Type B pancreatic cell (in vitro differentiated cells): Measurements from ENCODE around the gene EVI5. TPM values are rescaled to one million over a fixed set of nuclear protein-coding genes. Genes with fewer than 3 reads are reported as not detected.
A peak's percentile ranks its signal among the peaks of the same experiment; 100 is the strongest.

ENCODE experiments used
- DNase-seq: peaks from one replicate; pipeline ENCODE4 v3.0.0; 2021; ENCODE audit warnings: mixed read lengths; ENCODE audit not compliant: unreplicated experiment; ENCODE audit errors: extremely low spot score
- H3K27ac Mint-ChIP-seq: 2 replicates; pipeline ENCODE4 v1.8.0; 2021; ENCODE audit warnings: mild to moderate bottlenecking, mixed read lengths
- H3K27me3 Mint-ChIP-seq: 2 replicates; pipeline ENCODE4 v1.8.0; 2021; ENCODE audit warnings: mixed read lengths
- H3K36me3 Mint-ChIP-seq: 2 replicates; pipeline ENCODE4 v1.8.0; 2021; ENCODE audit warnings: mixed read lengths
- H3K4me1 Mint-ChIP-seq: one replicate; pipeline ENCODE4 v1.8.0; 2021; ENCODE audit warnings: mixed read lengths; ENCODE audit not compliant: unreplicated experiment
- H3K4me3 Mint-ChIP-seq: 2 replicates; pipeline ENCODE4 v1.8.0; 2021; ENCODE audit warnings: mild to moderate bottlenecking, mixed read lengths
- H3K9me3 Mint-ChIP-seq: 2 replicates; pipeline ENCODE4 v1.8.0; 2021; ENCODE audit warnings: mixed read lengths
- CTCF ChIP-seq: fragments of 200-600 bp; sonication (generic); conservative IDR thresholded peaks from 2 replicates; pipeline ENCODE4 v1.5.0; 2021; ENCODE audit warnings: antibody characterized with exemption, mild to moderate bottlenecking
- long read RNA-seq: library from polyadenylated mRNA; unstranded; transcript quantifications from one replicate; pipeline ENCODE4 v2.0.0, GENCODE V29; 2020
- total RNA-seq: library from RNA; stranded (reverse); gene quantifications from 2 replicates; pipeline ENCODE4 v1.2.1, GENCODE V29; 2021; ENCODE audit warnings: low replicate concordance

EVI5 gene
- total RNA-seq: 23.6 and 29.6 TPM in 2 replicates
- long read RNA-seq, partial matches to known transcripts: 11 of 18 reads
- long read RNA-seq, other reads (novel, unspliced or antisense): 7 of 18 reads

- TF ChIP-seq CTCF: no peak
- Mint-ChIP-seq H3K9me3 (no peaks in the 10 kb centered on the region), H3K4me1 (peaks cover 23% of the 10 kb centered on the region), H3K27ac (peak within 1 kb of the TSS; percentile 94), H3K4me3 (peak within 1 kb of the TSS; percentile 93), H3K36me3 (peaks cover 5% of the 10 kb centered on the region), H3K27me3 (peaks cover 6% of the 10 kb centered on the region)
- DNase-seq: peak; percentile 96
Observed at GRCh38 chr1:92784639-92785500, at the start of gene EVI5. EVI5 (minus strand) TSS chr1:92785108; CDS start chr1:92736546, 48,562 bp downstream.

- no peak for TF ChIP-seq CTCF
- Mint-ChIP-seq H3K4me1 (peaks cover 27% of the 10 kb centered on the region), H3K9me3 (no peaks in the 10 kb centered on the region), H3K27me3 (no peaks in the 10 kb centered on the region), H3K36me3 (peaks cover 69% of the 10 kb centered on the region), H3K27ac (peak overlapping the region; percentile 99), H3K4me3 (peak overlapping the region; percentile 97)
- no peak for DNase-seq
Observed at GRCh38 chr1:92834617-92835016, 49.7 kb upstream of the EVI5 start.

GRCh38 chr1:92833840-92834239, 48.9 kb upstream of the EVI5 start:
- no peaks in the 10 kb centered on the region for H3K27me3 Mint-ChIP-seq
- TF ChIP-seq CTCF: no peak
- H3K4me3 Mint-ChIP-seq: peak overlapping the region; percentile 97
- H3K27ac Mint-ChIP-seq: peak overlapping the region; percentile 99
- no peaks in the 10 kb centered on the region for H3K9me3 Mint-ChIP-seq
- peaks cover 27% of the 10 kb centered on the region for H3K4me1 Mint-ChIP-seq
- DNase-seq: no peak
- peaks cover 64% of the 10 kb centered on the region for H3K36me3 Mint-ChIP-seq

GRCh38 chr1:92832537-92833114, 47.7 kb upstream of the EVI5 start:
- Mint-ChIP-seq H3K4me1 (peaks cover 27% of the 10 kb centered on the region), H3K27ac (peak overlapping the region; percentile 99), H3K36me3 (peaks cover 52% of the 10 kb centered on the region), H3K4me3 (peak overlapping the region; percentile 97), H3K9me3 (no peaks in the 10 kb centered on the region), H3K27me3 (no peaks in the 10 kb centered on the region)
- no peak for DNase-seq
- no peak for TF ChIP-seq CTCF

- peaks cover 24% of the 10 kb centered on the region for H3K4me1 Mint-ChIP-seq
- peak; percentile 93 for TF ChIP-seq CTCF
- H3K27me3 Mint-ChIP-seq: no peaks in the 10 kb centered on the region
- peak within 1 kb of the TSS; percentile 99 for H3K27ac Mint-ChIP-seq
- H3K36me3 Mint-ChIP-seq: peaks cover 45% of the 10 kb centered on the region
- peak; percentile 98 for DNase-seq
- H3K4me3 Mint-ChIP-seq: peak within 1 kb of the TSS; percentile 97
- H3K9me3 Mint-ChIP-seq: no peaks in the 10 kb centered on the region
Observed at GRCh38 chr1:92831762-92832536, 47.0 kb upstream of the EVI5 start, which contains the start of gene RPL5. RPL5 (plus strand) TSS chr1:92832040; CDS start chr1:92832115, 75 bp downstream.
